ENCODE data around the gene CAPN11.

CAPN11 gene

GRCh38 chr6:44158770-44159228 is at the start of gene CAPN11:
CAPN11 (plus strand) TSS chr6:44158820; CDS start chr6:44158849, 29 bp downstream.
- no peak for DNase-seq

- DNase-seq: no peak
Observed at GRCh38 chr6:44109212-44109611, 49.4 kb upstream of the CAPN11 start.

GRCh38 chr6:44110005-44110676 is 48.5 kb upstream of the CAPN11 start:
- no peak for DNase-seq

- DNase-seq: no peak
Observed at GRCh38 chr6:44110966-44111365, 47.7 kb upstream of the CAPN11 start.

- DNase-seq: no peak
Observed at GRCh38 chr6:44111434-44112417, 46.9 kb upstream of the CAPN11 start.

- DNase-seq: no peak
Observed at GRCh38 chr6:44113414-44113813, 45.2 kb upstream of the CAPN11 start.

- no peak for DNase-seq
Observed at GRCh38 chr6:44115866-44116265, 42.8 kb upstream of the CAPN11 start.

GRCh38 chr6:44116641-44117382 is 41.8 kb upstream of the CAPN11 start:
- DNase-seq: no peak

- DNase-seq: no peak
Observed at GRCh38 chr6:44117397-44118128, 41.1 kb upstream of the CAPN11 start.

- no peak for DNase-seq
Observed at GRCh38 chr6:44119704-44120262, 38.8 kb upstream of the CAPN11 start.

- DNase-seq: no peak
Observed at GRCh38 chr6:44120692-44121443, 37.8 kb upstream of the CAPN11 start.

GRCh38 chr6:44122801-44123200 is 35.8 kb upstream of the CAPN11 start:
- DNase-seq: peak; percentile 40

- no peak for DNase-seq
Observed at GRCh38 chr6:44123544-44123943, 35.1 kb upstream of the CAPN11 start.

GRCh38 chr6:44126320-44127149 is 32.1 kb upstream of the CAPN11 start:
- DNase-seq: peak; percentile 62

- DNase-seq: peak; percentile 94
Observed at GRCh38 chr6:44127186-44128019, 31.2 kb upstream of the CAPN11 start, which contains the start of the genes MRPL14 and TMEM63B. MRPL14 (minus strand) TSS chr6:44127452; CDS start chr6:44116611, 10,841 bp downstream. TMEM63B (plus strand) TSS chr6:44127554; CDS start chr6:44134585, 7,031 bp downstream.

- DNase-seq: peak; percentile 71
Observed at GRCh38 chr6:44128020-44128917, 30.4 kb upstream of the CAPN11 start.

GRCh38 chr6:44129841-44130322 is 28.7 kb upstream of the CAPN11 start:
- DNase-seq: peak; percentile 96

- DNase-seq: no peak
Observed at GRCh38 chr6:44131892-44132291, 26.7 kb upstream of the CAPN11 start.

Data from hematopoietic multipotent progenitor cell treated with erythropoietin and hydrocortisone succinate and interleukin-3 and kit ligand, for 4 days (in vitro differentiated cells).